SKM-1 treated with dmso at 0.1 percent for 144 hours (cell line): ENCODE data around the gene BTNL8.

ENCODE experiments used
- DNase-seq: peaks from one replicate; lab custom pipeline; 2025; ENCODE audit not compliant: unreplicated experiment; lab: John Stamatoyannopoulos, UW

Gene BTNL8

GRCh38 chr5:180959661-180960060, 60.7 kb downstream of the BTNL8 start:
- DNase-seq: no peak

- no peak for DNase-seq
Measured at GRCh38 chr5:180960209-180960608, 61.2 kb downstream of the BTNL8 start.

- DNase-seq: no peak
Measured at GRCh38 chr5:180969406-180969805, 70.4 kb downstream of the BTNL8 start.

GRCh38 chr5:180970336-180970735, 71.4 kb downstream of the BTNL8 start:
- no peak for DNase-seq

DNA sequence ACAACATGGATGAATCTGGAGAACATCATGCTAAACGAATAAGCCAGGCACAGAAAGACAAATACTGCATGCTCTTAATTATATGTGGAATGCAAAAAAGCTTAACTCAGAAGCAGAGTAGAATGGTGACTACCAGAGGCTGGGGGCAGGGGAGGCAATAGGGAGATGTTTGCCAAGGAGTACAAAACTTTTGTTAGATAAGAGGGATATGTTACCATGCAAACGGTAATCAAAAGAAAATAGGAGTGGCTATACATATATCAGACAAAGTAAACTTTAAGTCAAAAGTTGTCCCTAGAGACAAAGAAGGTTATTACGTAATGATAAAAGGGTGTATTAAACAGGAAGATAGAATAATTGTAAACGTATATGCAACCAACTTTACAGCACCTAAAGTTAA, 71.9 kb downstream of the BTNL8 start:
- DNase-seq: no peak

GRCh38 chr5:180974612-180975315, 75.8 kb downstream of the BTNL8 start:
- no peak for DNase-seq

DNA sequence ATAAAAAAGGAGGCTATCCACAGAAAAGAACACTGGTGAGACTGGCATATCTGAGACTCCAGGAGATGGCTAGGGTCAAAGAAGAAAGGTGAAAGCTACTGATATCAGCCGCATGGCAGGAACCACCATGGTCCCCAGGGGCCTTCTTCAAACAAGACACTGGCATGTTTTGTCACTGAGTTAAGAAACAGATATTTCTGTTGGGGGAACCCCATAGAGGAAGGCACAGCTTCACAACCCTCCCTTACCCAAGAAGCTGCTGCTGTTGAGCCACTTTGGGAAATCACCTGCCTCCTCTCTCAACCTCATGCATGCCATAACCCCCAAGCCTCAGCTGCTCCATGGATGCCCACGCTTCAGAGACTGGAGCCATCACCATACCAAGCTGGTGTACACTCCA, 76.4 kb downstream of the BTNL8 start:
- DNase-seq: no peak

DNA sequence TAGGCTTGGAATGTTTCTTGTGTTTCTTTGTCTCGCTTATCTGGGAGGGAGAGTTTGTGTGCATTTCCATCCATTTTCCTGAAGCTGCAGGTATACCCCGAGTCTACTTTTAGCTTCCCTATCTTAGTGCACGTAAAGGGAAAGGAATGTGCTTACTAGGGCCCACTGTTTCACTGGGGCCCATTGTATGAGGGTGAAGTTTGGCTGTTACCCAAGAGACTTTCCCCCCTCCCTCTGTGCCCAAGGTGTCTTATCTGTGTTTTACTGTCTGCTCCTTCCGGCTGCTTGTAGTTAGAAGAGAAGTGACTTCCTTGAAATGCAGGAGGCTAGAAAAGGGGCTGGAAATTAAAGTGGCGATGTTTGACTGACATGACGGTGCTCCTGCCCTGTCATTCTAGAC, 77.6 kb downstream of the BTNL8 start:
- DNase-seq: no peak

DNA sequence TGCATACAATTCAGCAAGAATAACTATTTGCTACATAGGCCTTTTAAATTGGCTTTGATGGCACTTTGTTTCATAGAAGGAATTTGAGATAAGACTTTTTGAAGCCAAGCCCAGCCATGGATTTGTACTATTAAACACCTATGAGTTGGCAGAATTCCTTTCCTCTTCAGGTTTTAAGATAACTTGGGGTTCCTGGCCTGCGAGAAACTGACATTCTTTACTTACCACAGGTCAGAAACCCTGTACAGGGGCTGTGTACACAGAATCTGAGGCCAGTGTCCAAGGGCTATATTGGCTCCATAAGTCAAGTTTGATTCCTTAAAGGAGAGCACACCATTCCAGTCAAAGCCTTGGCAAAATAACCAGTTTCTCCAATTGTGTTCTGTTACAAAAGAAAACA, 78.9 kb downstream of the BTNL8 start:
- DNase-seq: no peak

DNA sequence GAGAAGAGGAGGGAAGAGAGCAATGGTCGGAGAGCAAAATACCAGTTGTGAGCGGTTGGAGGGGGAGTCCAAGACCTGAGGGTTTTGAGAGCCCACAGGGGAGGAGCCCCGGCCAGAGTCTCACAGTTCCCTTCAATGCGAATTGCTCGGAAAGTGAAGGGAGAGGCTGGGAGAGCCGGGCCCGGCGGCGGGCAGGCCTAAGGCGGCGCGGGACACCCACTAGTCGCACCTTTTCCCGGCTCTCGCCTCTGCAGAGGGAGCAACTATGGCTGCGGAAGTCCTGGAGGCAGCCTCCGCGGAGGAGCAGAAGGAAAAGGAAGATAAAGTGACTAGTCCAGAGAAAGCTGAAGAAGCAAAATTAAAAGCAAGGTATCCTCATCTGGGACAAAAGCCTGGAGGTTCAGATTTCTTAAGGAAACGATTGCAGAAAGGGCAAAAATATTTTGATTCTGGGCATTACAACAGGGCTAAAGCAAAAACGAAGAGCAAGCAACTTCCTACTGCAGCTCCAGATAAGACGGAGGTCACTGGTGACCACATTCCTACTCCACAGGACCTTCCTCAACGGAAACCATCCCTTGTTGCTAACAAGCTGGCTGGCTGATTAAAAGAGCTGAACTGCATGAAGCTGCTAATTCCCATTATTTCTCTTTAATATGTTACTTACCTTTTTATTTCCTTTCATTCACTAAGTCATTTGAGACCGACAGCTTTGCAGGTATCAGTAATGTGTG, 83.2 kb downstream of the BTNL8 start:
- DNase-seq: no peak

GRCh38 chr5:180988016-180988415, 89.1 kb downstream of the BTNL8 start:
- DNase-seq: no peak

- DNase-seq: no peak
Measured at GRCh38 chr5:180988592-180988991, 89.6 kb downstream of the BTNL8 start, which contains the start of gene BTNL3. Gene BTNL3, plus strand, starts transcription at chr5:180988846. Its CDS starts 183 bp downstream, at chr5:180989029.

- no peak for DNase-seq
Measured at GRCh38 chr5:180990086-180990881, 91.3 kb downstream of the BTNL8 start.

DNA sequence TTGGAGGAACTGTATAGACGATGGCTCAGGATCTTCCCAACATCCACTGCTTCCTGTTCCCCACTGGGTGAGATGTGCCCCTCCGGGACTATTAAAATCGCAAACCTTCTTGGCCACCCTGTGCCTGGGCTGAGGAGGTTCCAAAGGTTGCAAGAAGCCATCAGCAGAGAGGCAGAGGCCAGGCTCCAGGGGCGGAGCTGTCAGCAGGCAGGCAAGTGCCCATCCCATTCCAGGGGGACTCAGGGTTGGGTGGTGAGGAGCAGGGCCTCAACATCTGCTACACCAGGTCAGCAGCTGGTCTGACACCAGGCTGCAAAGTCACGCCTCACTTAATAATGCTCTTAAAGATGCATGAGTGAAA, 91.9 kb downstream of the BTNL8 start:
- DNase-seq: no peak
